A204.1 (cell line): ENCODE data around the gene SKI.
"Not testable (repeated sequence)": the region's sequence is repeated elsewhere in the genome, so short reads cannot be mapped to it uniquely, and the experiment has no call there.

Source experiments
- FAIRE-seq: peaks from 2 replicates; lab custom pipeline; 2012; peaks lifted over from hg19 to GRCh38; lab: Jason Lieb, UNC

Gene SKI

DNA sequence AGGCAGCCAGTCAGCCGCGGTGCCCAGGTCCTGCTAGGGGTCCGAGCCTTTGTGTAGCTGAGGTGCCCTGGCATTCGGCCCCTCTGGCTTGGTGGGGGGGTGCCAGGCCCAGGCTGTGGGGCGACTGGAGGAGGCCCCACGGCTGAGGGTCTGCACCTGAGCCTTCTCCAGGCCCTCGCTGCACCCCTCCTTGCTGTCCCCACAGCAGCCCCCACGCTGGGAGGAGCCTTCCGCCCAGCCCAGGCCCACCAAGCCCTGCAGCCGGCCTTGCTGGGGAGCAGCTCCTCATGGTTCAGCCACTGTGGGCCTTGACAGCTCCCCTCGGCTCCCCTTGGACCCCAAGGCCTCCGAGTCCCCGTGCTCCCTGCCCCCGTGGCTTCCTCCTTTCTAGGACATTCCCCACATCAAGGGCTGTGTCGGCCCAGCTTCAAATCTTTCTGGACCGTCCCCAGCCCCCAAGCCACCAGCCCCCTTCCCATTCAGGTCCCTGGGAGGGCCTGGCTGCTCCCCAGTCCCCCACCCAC is 95.4 kb downstream of the SKI start:
- FAIRE-seq = no peak

DNA sequence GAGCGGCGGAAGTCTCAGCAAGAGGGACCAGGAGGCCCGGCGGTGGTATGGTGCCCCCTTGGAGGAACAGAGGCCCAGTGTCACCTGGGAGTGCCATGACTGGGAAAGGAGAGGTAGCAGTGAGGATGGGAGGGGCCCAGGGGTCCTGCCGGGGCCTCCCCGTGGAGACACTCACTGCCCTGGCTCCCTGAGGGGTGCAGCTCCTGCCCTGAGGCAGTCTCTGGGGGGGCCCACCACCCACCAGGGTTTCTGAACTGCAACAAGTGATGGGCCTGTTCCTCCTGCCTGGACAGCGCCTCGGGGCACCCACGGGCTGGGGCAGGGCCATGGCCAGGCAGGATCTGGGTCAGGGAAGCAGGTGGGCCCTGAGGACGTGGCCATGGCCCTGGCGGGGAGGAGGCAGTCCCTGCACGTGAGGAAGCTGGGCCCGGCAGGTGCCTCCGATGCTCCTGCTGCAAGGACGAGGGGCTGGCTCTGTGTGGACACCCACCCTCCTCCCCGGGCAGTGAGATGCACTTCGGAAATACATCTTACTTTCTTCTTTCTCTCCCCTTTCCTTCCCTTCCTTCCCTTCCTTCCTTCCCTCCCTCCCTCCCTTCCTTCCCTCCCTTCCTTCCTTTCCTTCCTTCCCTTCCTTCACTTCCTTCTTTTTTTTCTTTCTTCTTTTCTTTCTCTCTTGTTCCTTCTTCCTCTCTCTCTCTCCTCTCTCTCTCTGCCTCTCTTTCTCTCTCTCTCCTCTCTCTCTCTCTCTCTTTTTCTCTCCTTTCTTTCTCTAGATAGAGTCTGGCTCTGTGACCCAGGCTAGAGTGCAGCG is 96.6 kb downstream of the SKI start:
- FAIRE-seq = no peak

- FAIRE-seq = no peak
Measured at GRCh38 chr1:2326524-2326923, 98.4 kb downstream of the SKI start.

DNA sequence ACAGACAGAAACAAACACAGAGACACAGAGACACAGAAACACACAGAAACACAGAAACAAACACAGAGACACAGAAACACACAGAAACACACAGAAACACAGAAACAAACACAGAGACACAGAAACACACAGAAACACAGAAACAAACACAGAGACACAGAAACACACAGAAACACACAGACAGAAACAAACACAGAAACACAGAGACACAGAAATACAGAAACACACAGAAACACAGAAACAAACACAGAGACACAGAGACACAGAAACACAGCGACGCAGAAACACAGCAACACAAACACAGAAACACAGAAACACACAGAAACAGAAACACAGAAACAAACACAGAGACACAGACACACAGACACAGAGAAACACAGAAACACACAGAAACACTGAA is 99.0 kb downstream of the SKI start:
- not testable (repeated sequence) for FAIRE-seq

DNA sequence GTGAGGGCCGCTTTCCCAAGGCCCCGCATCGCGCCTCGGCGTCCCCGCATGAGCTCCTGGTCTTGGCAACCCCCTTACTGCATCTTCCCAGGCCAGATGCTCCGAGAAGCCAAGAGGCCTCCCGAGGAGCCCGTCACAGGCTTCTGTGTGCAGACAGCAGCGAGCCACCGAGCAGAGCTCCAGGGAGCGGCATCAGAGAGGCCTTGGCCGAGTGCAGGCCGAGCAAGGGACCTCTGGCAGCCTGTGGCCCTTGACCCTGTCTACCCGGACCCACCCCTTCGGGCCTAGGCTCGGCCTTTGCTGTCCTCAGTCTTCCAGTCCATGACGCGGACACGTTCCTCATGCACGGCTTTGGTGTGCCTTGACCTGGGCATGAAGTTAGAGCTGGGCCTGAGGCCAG is 99.7 kb downstream of the SKI start:
- no peak for FAIRE-seq

DNA sequence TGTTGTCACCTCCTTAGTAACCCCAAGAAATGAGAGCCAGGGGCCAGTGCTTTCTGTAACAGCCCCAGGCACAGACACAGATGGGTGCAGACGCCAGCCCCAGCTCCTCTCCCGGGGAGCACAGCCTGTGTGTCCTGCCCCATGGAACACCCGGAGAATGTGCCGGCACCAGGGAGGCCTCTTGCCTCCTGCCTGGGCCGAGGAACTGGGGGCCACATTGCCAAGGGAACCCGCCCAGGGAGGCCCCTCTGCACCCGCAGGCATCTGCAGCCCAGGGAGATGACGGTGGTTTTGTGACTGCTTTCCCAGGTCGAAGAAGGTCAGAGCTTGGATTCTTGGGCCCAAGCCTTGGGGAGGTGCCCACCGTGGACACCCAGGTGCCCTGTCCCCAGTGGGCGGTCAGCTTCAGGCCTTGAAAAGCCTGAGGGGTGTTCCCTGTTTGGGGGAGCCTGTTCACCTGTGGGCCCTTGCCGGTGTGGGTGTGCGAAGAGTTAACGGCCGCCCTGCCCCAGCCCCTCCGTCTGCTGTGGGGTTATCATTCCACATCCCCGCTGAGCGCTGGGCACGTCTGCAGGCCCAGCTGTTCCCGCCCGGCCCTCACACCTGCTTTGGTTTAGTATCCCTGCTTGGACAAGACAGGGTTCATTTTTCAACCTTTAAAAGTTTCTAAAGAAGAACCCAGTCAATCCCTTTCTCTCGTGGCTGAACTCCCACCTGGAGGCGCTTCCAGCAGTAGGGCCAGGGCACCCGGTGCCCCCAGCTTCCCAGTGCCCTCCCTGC is 100.7 kb downstream of the SKI start:
- FAIRE-seq = no peak

DNA sequence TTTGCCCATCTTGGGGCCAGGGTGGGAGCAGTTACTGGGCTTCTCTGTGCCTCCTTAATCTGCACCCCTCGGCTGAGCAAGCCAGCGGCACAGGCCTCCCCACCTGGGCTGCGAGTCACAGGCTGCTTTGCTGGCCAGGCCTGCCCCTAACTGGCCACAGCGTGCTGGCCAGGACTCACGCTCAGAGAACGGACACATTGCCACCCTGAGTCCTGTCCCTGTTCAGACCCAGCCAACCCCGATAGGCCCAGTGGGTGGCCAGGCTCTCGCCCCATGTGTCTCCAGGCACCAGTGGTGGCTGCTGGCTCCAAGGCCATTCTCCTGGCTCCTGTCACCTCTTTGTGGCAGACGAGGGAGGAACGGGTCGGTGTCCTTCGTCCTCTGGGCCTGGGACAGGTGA is 101.9 kb downstream of the SKI start:
- FAIRE-seq = no peak

DNA sequence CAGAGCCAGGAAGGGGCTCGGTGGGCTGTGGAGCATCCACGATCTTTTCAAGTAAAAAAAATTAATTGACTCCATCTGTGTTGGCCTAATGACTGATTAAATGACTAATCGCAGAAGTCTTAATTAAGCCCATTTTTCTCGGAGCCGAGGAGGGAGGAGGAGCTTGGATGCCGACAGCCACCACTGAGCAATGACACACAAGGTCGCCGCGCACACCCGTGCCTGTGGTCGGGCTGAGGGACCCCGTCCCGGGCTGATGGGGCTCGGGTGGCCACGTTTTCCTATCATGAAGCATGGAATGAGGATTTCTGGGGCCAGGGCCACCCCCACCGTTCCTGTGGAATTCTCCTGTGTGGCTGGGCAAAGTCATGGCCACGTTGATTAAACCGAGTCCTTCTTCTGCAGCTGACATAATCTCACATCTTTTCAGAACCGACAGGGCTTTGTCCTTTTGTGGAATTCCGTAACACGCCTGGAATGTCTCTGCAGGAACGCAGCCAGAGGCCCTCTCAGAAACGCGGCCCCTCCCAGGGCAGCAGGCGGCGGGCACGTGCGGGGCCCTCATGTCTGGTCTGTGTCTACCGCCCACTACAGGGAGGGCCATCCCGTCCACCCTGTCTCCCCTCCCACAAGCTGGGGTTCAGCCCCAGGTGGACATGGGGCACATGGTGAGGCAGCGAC is 102.5 kb downstream of the SKI start:
- FAIRE-seq = no peak

DNA sequence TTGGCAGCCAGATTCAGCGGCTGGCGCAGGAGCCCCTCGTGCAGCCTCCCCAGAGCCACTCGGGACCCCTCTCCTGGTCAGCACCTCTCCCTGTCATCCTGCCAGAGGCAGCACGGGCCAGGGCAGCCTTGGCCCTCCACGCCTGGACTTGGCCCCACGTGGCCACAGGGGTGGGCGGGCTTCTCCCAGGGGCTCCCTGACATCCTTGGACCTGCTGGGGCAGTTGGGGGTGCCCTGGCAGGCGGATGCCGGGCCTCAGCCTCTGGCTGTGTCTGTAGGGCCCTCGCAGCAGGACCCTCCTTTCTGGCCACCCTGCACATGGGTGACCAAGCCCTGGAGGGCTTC is 103.1 kb downstream of the SKI start:
- no peak for FAIRE-seq

- FAIRE-seq = not testable (repeated sequence)
Measured at GRCh38 chr1:2331580-2331979, 103.5 kb downstream of the SKI start.

DNA sequence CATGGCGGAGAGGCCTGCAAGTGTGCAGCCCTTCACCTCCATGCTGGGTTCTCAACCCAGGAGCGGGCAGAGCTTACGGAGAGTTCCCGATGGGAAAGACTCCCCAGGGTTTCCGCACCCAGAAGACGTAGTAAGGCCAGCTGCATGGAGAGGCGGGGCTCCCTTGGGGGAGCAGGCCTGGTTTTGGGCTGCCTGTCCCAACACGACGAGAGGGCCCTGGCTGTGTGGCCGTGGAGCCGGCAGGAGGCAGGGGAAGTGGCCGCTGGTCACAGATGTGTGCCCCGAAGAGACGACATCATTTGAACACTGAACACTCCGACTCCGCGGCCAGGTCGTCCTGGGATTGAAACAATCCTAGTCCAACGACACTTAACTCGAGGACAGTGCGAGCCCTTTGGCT is 106.2 kb downstream of the SKI start:
- FAIRE-seq = no peak

DNA sequence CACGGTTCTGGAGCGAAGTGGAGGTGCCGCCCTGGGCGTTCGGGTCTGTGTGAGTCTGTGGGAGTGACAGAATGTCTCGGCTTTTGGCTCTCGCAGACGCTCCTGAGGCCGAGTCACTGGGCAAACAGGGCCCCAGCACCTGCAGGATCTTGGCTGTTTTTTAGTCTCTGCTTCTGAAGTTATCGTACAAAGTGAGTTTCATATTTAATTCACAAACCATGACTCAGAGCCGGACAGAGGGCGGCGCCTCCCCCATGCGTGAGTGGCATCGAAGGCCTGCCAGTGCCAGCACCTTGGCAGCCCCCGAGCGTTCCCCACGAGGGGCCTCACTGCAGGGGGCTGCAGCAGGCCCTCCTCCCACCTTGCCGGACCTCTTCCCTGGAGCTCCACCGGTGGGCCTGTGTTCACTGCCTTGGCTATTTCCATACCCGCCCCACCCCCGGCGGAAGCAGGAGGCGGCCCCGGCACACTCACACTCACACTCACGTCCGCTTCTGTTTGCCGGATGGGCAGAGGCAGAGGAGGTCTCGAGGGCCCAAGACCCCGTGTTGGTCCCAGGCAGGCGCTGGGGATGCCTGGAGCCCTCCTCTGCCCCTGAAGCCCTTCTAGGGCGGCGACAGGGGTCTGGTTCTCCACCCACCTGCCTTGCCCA is 106.9 kb downstream of the SKI start:
- no peak for FAIRE-seq

DNA sequence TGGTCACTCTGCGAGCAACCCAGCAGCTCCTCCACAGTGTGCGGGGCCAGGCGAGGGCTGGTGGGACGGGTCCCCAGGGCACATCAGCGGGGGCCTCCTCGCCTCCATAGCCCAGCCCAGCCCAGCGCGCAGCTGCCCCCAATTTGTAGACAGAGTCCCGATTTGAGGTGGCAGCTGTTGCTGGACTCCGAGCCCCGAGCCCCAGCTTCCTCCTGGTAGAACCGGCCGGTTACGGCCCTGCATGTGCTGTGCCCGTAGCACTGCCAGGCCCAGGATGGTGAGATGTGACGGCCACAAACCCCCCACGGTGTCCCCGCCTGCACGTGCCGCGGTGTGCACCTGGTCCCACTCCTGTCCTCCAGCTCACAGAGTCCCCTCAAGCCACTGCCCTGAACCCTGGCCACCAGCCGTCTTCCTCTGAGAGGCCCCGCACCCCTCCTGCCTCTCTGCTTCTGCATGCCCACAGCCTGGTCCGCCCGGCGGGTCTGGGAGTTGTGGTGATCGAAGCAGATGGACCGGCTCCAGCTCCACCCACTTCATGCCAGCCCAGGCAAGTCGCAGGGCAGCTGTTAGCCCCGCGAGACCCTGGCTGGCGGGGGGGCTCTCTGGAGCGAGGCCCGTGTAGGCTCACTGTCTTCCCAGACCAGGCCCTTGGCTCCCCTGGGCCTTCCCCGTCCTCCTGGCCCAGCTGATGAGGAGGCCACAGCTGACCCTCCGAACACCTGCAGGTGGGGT is 107.8 kb downstream of the SKI start:
- FAIRE-seq = no peak

GRCh38 chr1:2336499-2336898 is 108.4 kb downstream of the SKI start:
- FAIRE-seq = no peak

DNA sequence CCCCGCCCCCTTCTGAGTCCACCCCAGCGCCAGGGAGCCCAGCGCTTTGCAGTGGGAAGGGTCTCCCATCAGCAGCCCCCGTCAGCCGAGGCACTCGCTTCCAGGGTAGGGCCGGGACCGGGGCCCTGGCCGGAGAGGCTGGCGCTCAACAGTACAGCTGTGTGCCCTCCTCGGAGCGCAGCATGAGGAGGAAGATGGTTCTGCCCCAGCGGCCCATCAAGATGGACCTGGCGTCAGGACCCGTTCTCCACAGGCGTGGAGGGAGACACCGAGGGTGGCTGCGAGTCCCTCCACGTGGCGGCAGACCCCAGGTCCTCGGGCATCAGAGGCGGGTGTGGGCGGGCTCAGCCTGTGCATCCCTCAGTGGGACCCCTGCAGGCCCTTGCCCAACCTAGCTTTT is 109.0 kb downstream of the SKI start:
- no peak for FAIRE-seq

- FAIRE-seq = no peak
Measured at GRCh38 chr1:2337501-2337900, 109.4 kb downstream of the SKI start.

DNA sequence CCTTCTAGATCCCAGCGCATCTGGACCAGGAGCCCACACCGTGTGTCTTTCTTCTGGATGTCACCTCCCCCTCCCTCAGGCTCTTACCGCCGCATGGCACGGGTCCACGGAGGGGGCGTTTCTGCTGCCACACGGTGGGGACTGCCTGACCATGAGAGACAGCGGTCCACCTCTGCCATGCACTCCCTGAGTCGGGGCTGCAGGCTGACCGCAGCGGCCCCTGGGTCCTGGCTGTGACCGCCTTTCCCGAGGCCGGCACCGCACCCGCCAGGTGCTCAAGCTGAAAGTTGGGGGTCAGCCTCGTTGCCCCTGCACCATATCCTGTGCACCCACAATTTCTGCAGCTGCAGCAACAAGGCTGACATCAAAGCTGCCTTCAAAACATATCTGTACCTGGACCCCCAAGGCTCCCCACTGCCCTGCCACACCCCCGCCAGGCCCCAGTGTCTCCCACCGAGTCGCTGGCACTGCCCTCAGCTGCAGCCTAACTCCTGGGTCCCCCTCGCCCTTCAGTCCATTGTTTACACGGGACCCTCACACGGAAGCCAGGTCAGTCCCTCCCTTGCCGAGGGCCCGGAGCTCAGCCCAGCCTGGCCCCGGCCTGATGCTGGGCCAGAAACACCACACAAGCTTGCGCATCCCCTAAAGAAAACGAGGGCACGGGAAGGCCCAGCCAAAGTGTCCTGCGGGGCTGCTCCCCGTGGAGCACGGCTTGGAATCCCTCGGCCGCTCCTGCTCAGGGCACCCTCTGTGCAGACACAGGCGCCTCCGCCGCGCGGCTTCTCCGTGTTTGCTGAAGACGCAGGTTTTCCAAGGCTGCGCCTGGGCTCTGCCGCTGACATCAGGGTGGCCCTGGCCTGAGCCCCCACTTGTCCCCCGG is 111.3 kb downstream of the SKI start:
- no peak for FAIRE-seq

GRCh38 chr1:2340086-2340917 is 112.2 kb downstream of the SKI start:
- FAIRE-seq = no peak

DNA sequence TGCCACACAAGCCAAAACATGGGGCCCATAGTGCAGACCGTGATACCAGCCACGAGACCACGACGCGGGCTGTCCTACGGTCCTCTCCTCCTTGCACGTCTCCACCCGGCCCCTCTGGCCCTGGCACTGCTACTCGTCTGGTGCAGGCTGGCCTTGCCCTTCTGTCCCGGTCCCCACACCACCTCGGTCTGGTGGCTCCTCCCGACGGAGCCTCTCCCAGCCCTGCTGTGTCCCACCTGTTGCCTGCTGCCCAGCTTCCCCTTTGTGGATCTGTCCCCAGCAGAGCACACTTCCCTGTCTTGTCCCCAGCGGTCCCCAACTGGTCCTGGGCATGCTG is 112.8 kb downstream of the SKI start:
- no peak for FAIRE-seq
